ENCODE measurements around the gene ARFGAP1. TPM values are rescaled to one million over a fixed set of nuclear protein-coding genes. Genes with fewer than 3 reads are reported as not detected.

ARFGAP1 gene
- total RNA-seq, 1 donor from 2014 or later: 220 TPM

GRCh38 chr20:63322146-63322932, 49.7 kb downstream of the ARFGAP1 start:
- no peak for DNase-seq (ENCODE audit: low read depth)
- no peaks in the 10 kb centered on the region for H3K4me1 ChIP-seq (ENCODE audit: insufficient read depth, low read length)
- FAIRE-seq: no peak
- H3K27me3 ChIP-seq (ENCODE audit: insufficient read depth, low read length): peaks cover 19% of the 10 kb centered on the region
- Mint-ChIP-seq H3K9me3 (ENCODE audit: unreplicated experiment) (peaks cover 3% of the 10 kb centered on the region), H3K4me3 (ENCODE audit: unreplicated experiment) (no peak overlapping the region), H3K27me3 (ENCODE audit: low read depth, unreplicated experiment) (peaks cover 19% of the 10 kb centered on the region), H3K36me3 (ENCODE audit: low read depth, unreplicated experiment) (peaks cover 7% of the 10 kb centered on the region), H3K27ac (ENCODE audit: unreplicated experiment) (no peak overlapping the region), H3K4me1 (ENCODE audit: low read depth, unreplicated experiment) (no peaks in the 10 kb centered on the region)
- H3K9ac ChIP-seq (ENCODE audit: low read length): no peak overlapping the region
- TF ChIP-seq CTCF (IDR thresholded peaks at IDR 0.05; ENCODE audit: insufficient read depth, low read depth, low read length): no peak
- no peak for TF ChIP-seq EZH2 (IDR thresholded peaks at IDR 0.05; ENCODE audit: insufficient read depth, low read length)
- no peaks in the 10 kb centered on the region for H3K9me3 ChIP-seq (ENCODE audit: insufficient read depth, low read depth, low read length)
- no peaks in the 10 kb centered on the region for H3K36me3 ChIP-seq (ENCODE audit: insufficient read depth, low read length)
- H4K20me1 ChIP-seq (ENCODE audit: insufficient read depth, low read length): no peaks in the 10 kb centered on the region
- H3K79me2 ChIP-seq (ENCODE audit: insufficient read depth, low read length): no peaks in the 10 kb centered on the region
- H2AFZ ChIP-seq (ENCODE audit: low read depth, low read length): no peak overlapping the region
- H3K4me2 ChIP-seq (ENCODE audit: low read length): no peak overlapping the region
- H3K4me3 ChIP-seq (ENCODE audit: insufficient read depth, low read depth, low read length): no peak overlapping the region
- H3K27ac ChIP-seq (ENCODE audit: low read depth, low read length): no peak overlapping the region

DNA sequence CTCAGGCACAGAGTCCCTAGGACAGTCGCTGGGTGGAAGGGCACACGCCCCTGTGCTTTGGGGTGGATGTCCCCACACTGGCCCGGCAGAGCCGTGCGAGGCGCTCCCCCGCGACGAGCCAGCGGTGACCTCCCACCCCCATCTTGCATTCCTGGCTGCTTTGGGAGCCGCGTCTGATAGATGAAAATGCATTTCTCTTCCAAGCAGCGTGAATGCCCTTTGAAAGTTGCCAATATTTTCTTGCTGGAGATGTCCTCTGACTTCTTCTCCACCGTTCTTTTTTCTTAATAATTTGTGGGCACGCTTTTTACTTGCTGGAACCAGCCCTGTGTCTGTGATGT, 50.3 kb downstream of the ARFGAP1 start:
- Mint-ChIP-seq H3K27ac (ENCODE audit: unreplicated experiment) (no peak overlapping the region), H3K36me3 (ENCODE audit: low read depth, unreplicated experiment) (peaks cover 7% of the 10 kb centered on the region), H3K4me1 (ENCODE audit: low read depth, unreplicated experiment) (no peaks in the 10 kb centered on the region), H3K4me3 (ENCODE audit: unreplicated experiment) (no peak overlapping the region), H3K27me3 (ENCODE audit: low read depth, unreplicated experiment) (peaks cover 19% of the 10 kb centered on the region), H3K9me3 (ENCODE audit: unreplicated experiment) (peaks cover 3% of the 10 kb centered on the region)
- Histone ChIP-seq H4K20me1 (ENCODE audit: insufficient read depth, low read length) (no peaks in the 10 kb centered on the region), H3K4me1 (ENCODE audit: insufficient read depth, low read length) (no peaks in the 10 kb centered on the region), H3K36me3 (ENCODE audit: insufficient read depth, low read length) (no peaks in the 10 kb centered on the region), H2AFZ (ENCODE audit: low read depth, low read length) (no peak overlapping the region), H3K79me2 (ENCODE audit: insufficient read depth, low read length) (no peaks in the 10 kb centered on the region), H3K9ac (ENCODE audit: low read length) (no peak overlapping the region), H3K4me2 (ENCODE audit: low read length) (no peak overlapping the region), H3K27me3 (ENCODE audit: insufficient read depth, low read length) (peaks cover 19% of the 10 kb centered on the region), H3K9me3 (ENCODE audit: insufficient read depth, low read depth, low read length) (no peaks in the 10 kb centered on the region), H3K27ac (ENCODE audit: low read depth, low read length) (no peak overlapping the region), H3K4me3 (ENCODE audit: insufficient read depth, low read depth, low read length) (no peak overlapping the region)
- DNase-seq (ENCODE audit: low read depth) (no peak), FAIRE-seq (no peak)
- TF ChIP-seq EZH2 (IDR thresholded peaks at IDR 0.05; ENCODE audit: insufficient read depth, low read length): no peak
- no peak for TF ChIP-seq CTCF (IDR thresholded peaks at IDR 0.05; ENCODE audit: insufficient read depth, low read depth, low read length)

DNA sequence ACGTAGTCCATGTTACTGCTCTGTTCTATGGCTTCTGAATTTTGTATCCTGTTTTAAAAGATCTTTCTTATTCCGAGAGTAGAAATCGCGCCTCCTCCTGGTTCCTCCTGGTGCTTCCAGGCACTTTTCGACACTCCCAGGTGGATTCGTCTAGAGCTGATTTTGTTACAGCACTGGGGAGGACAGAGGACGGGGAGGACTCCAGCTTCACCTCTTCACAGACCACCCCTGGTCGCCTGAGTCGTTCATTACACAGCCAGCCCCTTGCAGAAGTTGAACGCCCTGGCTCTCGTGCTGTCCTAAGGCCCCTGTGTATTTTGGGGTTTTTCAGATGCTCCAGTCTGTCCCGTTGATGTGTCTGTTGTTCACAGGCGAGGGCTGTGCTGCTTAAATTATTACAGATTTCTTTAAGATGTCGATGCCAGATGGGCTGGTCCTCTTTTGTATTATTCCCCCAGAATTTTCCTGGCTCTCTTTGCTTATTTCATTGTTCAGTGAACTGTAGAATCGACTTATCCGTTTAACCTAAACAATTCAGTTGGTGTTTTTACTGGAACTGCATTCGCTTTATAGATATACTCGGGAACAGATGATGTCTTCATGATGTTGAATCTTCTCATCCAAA, 50.9 kb downstream of the ARFGAP1 start:
- DNase-seq (ENCODE audit: low read depth) (no peak), FAIRE-seq (no peak)
- Mint-ChIP-seq H3K4me3 (ENCODE audit: unreplicated experiment) (no peak overlapping the region), H3K27ac (ENCODE audit: unreplicated experiment) (no peak overlapping the region), H3K27me3 (ENCODE audit: low read depth, unreplicated experiment) (peaks cover 19% of the 10 kb centered on the region), H3K36me3 (ENCODE audit: low read depth, unreplicated experiment) (peaks cover 7% of the 10 kb centered on the region), H3K9me3 (ENCODE audit: unreplicated experiment) (peaks cover 3% of the 10 kb centered on the region), H3K4me1 (ENCODE audit: low read depth, unreplicated experiment) (no peaks in the 10 kb centered on the region)
- Histone ChIP-seq H3K9me3 (ENCODE audit: insufficient read depth, low read depth, low read length) (no peaks in the 10 kb centered on the region), H3K27ac (ENCODE audit: low read depth, low read length) (no peak overlapping the region), H3K27me3 (ENCODE audit: insufficient read depth, low read length) (peaks cover 19% of the 10 kb centered on the region), H3K4me3 (ENCODE audit: insufficient read depth, low read depth, low read length) (no peak overlapping the region), H4K20me1 (ENCODE audit: insufficient read depth, low read length) (no peaks in the 10 kb centered on the region), H2AFZ (ENCODE audit: low read depth, low read length) (no peak overlapping the region), H3K36me3 (ENCODE audit: insufficient read depth, low read length) (no peaks in the 10 kb centered on the region), H3K79me2 (ENCODE audit: insufficient read depth, low read length) (no peaks in the 10 kb centered on the region), H3K4me2 (ENCODE audit: low read length) (no peak overlapping the region), H3K4me1 (ENCODE audit: insufficient read depth, low read length) (no peaks in the 10 kb centered on the region), H3K9ac (ENCODE audit: low read length) (no peak overlapping the region)
- TF ChIP-seq EZH2 (IDR thresholded peaks at IDR 0.05; ENCODE audit: insufficient read depth, low read length): no peak
- no peak for TF ChIP-seq CTCF (IDR thresholded peaks at IDR 0.05; ENCODE audit: insufficient read depth, low read depth, low read length)
